Fibroblast of peridontal ligament (primary cell): ENCODE results near the gene FAM53B.

ENCODE experiments used
- DNase-seq: peaks from one replicate; pipeline ENCODE4 v3.0.0-alpha.2; 2010; ENCODE audit errors: extremely low read depth

The FAM53B gene

GRCh38 chr10:124697837-124698544 lies 46.2 kb downstream of the FAM53B start:
- DNase-seq = no peak

GRCh38 chr10:124697443-124697836 lies 46.7 kb downstream of the FAM53B start:
- no peak for DNase-seq

GRCh38 chr10:124696446-124697392 lies 47.5 kb downstream of the FAM53B start:
- DNase-seq = peak; percentile 18

GRCh38 chr10:124695259-124695658 lies 48.9 kb downstream of the FAM53B start:
- DNase-seq = no peak

DNA sequence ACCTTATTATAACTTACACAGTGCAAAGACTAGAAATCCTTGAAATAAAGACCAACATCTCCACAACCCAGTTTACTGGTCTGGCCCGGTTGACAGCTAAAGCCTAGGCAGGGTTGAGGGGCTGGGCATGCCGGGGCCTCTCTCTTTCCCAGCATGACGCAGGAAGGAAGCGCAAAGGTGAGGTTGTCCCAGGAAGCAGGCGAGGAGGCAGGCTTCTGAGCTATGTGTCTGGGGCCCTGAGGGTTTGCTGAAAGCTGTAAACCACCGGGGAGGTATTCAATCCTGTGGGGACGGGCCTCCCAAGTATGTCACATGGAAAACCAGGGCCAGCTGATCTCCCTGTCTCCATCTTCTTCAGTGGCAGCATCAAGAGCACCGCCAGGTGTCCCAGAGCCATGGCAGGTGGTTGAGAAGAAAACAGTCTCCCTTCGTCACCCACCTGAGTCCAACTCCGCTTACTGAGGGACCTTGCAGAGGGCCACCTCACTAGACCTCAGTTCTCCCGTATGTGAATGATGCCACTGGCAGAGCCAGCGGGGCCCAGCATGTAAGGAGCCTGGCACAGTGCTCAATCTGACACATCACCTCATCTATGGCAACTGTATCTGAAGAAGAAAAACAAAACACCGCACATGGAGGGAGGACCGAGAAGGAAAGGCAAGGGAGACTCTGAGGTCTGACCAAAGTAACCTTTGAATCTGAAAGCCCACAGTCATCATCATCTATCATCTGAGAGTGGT lies 49.5 kb downstream of the FAM53B start:
- no peak for DNase-seq

DNA sequence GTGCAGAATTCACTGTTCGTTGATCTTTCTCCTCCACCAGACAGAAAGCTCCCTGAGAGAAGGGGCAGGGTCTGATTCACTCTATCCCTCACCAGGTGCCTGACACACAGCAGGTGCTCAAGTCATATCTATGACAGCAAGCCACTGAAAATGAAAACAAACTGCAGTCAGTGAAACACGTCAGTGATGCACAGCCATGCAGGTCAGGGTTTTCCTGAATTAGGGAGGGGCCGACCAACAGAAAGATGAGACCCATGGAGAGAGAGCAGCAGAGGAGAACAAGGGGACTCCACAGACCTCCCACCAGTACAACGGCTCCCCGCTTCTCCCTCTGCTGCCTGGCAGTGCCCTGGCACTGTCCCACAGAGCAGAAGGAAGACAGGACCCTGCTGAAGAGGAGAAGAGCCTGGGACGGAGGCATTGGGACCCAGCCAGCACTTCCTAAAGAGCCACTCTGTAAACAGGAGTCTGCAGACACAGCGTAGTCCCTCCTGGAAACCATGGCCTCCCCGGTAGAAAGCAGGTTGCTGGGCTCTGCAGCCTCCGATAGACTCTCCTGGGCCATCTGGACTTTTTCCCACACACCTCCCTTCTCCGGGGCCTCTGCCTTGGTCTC lies 50.3 kb downstream of the FAM53B start:
- no peak for DNase-seq

DNA sequence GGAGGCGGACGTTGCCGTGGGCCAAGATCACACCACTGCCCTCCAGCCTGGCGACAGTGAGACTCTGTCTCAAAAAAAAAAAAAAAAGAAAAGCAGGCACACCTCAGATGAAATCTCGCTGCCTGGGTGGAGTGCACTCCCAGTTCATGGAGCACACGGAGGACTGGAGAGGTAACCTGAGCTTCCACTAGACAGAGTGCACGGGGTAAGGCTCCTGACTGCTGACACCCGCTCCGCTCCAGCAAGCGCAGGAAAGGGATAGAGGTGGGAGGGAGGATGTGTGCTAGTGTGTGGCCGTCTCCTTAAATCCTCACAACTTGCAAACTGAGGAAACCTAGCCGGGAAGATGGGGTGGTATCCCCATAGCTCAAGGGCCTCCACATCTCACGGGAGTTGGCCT lies 50.8 kb downstream of the FAM53B start:
- no peak for DNase-seq

GRCh38 chr10:124692100-124692446 lies 52.1 kb downstream of the FAM53B start:
- DNase-seq = no peak

GRCh38 chr10:124691421-124692099 lies 52.6 kb downstream of the FAM53B start:
- DNase-seq = no peak

GRCh38 chr10:124691002-124691401 lies 53.2 kb downstream of the FAM53B start:
- DNase-seq = no peak

GRCh38 chr10:124689911-124690498 lies 54.2 kb downstream of the FAM53B start:
- DNase-seq = no peak

GRCh38 chr10:124688889-124689670 lies 55.1 kb downstream of the FAM53B start:
- no peak for DNase-seq

- no peak for DNase-seq
Measured at GRCh38 chr10:124688386-124688785, 55.8 kb downstream of the FAM53B start.

DNA sequence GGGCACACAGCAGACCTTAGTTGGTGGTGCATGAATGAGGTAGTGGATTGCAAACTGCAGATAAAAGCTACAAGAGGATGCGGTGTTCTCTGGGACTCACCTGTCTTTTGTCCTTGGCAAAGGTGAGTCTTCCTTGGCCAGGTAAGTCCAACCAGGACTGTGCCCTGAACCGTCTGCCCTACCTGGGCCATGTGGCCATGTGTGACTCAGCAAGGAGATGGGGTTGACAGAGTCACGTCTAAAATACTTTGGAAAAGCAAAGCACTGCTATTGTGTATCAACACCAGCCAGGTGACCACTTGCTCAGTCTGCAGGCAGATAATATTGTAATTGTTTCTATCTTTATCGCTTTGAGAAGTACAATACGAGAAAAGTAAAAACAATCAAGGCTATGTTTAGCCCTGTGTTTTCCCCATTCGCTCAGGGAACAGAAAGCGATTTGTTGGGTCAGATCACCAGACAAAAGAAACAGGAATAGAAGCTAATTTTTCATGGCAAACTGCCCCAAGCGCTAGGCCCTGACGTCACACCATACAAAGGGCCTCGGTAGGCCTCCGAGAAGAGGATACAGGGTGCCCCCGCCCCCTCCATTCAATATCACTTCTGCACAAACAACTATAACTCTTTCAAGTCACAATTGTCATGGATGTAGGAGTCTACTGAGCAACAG lies 57.3 kb downstream of the FAM53B start:
- no peak for DNase-seq

DNA sequence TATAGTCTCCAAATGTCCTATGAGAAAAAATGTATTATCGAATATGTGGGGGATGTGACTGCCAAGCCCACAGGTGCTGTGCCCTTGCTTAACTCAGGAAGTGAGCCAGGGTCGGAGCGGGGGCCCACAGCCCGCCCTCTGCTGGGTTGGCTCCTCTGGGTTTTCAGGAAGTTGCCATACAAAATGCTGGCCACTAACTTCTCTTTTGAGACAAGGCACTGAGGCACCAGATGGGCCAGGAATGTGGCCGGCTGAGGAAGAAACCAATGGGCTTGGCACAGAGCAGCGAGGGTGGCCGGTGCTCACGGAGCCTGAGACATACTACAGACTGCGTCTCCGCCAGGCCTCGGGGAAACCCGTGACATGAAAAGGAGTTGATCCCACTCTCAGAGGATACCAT lies 58.9 kb downstream of the FAM53B start:
- no peak for DNase-seq

DNA sequence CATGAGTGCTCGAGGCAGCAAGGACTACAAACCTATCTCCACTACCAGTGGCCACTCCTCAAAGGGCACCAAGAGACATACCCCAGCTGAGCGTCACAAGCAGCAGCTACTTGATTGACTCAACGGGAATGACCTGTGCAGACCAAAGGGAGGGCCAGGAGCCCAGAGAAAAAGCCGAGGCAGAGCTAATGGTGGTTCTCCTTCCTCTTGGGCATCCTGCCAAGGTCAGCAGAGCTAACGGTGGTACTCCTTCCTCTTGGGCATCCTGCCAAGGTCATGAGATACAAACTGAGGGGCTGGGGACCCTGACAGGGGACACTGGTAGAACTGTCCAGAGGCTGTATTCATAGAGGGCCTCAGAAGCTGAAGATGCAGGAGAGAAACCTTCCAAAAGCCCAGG lies 60.4 kb downstream of the FAM53B start:
- DNase-seq = no peak

GRCh38 chr10:124681626-124682552 lies 62.3 kb downstream of the FAM53B start:
- no peak for DNase-seq

- DNase-seq = no peak
Measured at GRCh38 chr10:124681091-124681490, 63.1 kb downstream of the FAM53B start.

- DNase-seq = no peak
Measured at GRCh38 chr10:124680675-124681074, 63.5 kb downstream of the FAM53B start.
